Retina (tissue), 1 donor: ENCODE measurements around the gene CMSS1.
"Not testable (repeated sequence)": the region's sequence is repeated elsewhere in the genome, so short reads cannot be mapped to it uniquely, and the experiment has no call there.

Source experiments
- DNase-seq: peaks from one replicate; pipeline ENCODE4 v3.0.0-alpha.2; 2016

Gene CMSS1

GRCh38 chr3:100089812-100090668 lies 272.4 kb downstream of the CMSS1 start:
- no peak for DNase-seq

DNA sequence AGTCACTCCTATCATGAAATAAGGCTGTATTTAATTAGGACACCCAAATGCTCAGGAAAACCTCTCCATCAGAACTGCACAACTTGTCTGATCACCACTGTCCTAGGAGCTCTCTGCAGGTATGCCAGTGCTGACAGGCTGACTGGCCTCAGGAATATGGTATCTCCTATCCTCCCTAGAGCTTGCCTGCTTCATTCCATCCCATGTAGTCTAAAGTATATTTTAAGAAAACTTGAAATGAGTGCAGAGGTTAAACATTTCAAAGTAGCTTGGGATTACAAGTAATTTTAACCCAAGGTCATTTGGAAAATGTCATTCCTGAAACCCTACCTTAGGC lies 273.0 kb downstream of the CMSS1 start:
- no peak for DNase-seq

DNA sequence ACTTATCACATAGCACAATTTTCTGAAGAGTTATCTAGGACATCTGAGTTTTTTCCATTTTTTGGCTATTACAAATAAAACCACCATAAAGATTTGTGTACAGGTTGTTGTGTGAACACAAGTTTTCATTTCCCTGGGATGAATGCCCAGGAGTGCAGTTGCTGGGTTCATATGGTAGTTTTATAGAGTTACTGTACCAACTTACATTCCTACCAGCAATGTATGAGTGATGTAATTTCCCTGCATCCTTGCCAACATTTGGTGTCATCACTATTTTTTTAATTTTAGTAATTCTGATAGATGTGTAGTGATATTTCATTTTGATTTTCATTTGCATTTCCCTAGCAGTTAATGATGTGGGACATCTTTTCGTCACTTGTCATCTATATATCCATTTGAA lies 276.2 kb downstream of the CMSS1 start:
- DNase-seq: no peak

DNA sequence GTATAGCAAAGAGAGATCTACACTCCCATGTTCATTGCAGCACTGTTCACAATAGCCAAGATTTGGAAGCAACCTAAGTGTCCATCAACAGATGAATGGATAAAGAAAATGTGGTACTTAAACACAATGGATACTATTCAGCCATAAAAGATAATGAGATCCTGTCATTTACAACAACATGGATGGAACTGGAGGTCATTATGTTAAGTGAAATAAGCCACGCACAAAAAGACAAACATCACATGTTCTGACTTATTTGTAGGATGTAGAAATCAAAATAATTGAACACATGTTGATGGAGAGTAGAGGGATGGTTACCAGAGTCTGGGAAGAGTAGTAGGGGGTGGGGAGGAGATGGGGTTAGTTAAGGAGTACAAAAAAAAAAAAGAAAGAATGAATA lies 278.6 kb downstream of the CMSS1 start:
- not testable (repeated sequence) for DNase-seq

GRCh38 chr3:100096866-100097265 lies 279.2 kb downstream of the CMSS1 start:
- DNase-seq: no peak

DNA sequence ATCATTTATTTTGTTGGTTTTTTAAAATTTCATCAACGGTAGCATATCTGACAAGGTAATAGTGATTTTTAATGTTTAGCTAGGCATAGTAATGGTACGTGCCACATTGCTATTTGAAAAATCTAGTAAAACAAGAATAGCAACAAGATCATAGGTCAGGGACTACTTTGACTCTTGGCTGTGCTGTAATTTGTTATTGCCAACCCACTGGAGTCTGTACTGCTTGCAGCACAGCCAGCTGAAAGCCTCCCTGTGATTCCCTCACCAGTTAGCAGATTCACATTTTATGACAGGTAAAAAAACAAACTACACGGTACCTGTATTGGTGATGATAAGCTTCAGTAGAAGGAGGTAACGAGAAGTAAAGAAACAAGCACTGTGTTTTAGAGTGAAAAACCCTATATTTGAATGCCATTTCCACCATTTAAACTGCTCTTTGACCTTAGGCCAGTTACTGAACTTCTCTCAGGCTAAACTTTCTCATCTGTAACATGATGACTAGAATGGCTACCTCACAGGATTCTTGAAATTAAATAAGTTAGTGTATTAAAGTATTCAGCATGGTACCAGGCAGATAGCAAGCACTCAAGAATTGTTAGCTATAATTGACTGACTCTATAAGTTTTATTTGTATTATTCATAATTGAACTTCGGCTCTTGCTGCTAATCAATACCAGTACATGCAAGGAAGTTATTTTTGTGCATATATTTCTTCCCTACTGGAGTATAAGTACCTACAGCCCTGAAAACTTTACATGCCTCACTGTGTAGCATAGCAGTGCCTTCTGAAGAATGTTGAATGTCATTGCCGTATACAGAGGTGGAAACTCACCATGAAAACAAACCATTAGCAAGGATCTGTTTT lies 280.5 kb downstream of the CMSS1 start:
- DNase-seq: no peak

DNA sequence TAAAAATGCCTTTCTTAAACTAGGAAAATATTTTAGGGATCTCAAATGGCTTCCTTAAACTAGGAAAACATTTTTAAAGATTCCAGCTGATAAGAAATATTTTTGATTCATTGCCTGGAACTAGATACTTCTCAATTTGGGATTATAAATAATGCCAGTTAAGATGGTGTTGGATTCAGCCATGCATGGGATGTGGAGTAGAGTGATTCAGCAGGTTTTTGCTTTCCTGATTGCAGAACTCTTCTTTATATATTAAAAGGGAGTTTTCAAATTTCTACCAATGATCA lies 281.1 kb downstream of the CMSS1 start:
- DNase-seq: no peak

DNA sequence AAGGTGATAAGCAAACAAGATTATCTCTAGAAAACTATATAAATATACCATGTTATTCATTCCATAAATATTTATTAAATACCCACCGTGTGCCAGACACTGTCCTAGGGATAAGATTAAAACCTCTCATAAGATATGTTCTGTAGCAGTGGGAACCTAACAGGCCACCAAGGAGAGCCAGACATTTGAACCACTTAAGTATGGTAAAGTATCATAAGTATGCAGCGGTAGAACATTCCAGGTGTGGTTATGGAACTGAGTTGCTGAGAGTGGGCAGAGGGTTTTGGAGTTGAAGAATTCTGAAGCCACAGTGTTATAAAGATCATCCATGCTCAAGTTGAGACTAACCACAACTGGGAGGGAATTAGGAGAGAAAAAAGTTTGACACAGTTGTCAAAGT lies 282.0 kb downstream of the CMSS1 start:
- DNase-seq: no peak

DNA sequence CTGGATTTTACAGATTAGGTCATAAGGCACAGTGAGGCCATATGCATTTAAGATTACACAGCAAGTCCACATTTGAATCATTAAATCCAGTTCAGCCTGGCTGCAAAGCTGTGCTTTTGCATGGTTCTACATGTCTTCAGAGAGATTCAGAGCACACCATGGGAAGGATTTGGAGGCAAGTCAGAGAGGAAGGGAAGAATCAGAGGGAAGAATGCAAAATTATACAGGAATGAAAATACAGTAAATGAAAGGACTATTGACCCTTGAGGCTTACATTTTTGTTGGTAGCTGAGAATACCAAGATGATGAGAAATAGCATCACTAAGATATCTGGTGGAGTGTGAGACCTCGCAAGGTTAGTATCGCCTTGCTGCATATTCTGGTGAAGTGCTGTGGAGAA lies 282.8 kb downstream of the CMSS1 start:
- no peak for DNase-seq

GRCh38 chr3:100102757-100103156 lies 285.1 kb downstream of the CMSS1 start:
- no peak for DNase-seq

- DNase-seq: no peak
Observed at GRCh38 chr3:100103558-100104441, 286.1 kb downstream of the CMSS1 start.

- DNase-seq: no peak
Observed at GRCh38 chr3:100104442-100104798, 286.8 kb downstream of the CMSS1 start.

GRCh38 chr3:100104817-100105413 lies 287.3 kb downstream of the CMSS1 start:
- DNase-seq: no peak

GRCh38 chr3:100105501-100105900 lies 287.8 kb downstream of the CMSS1 start:
- DNase-seq: no peak

GRCh38 chr3:100106094-100106493 lies 288.4 kb downstream of the CMSS1 start:
- no peak for DNase-seq

DNA sequence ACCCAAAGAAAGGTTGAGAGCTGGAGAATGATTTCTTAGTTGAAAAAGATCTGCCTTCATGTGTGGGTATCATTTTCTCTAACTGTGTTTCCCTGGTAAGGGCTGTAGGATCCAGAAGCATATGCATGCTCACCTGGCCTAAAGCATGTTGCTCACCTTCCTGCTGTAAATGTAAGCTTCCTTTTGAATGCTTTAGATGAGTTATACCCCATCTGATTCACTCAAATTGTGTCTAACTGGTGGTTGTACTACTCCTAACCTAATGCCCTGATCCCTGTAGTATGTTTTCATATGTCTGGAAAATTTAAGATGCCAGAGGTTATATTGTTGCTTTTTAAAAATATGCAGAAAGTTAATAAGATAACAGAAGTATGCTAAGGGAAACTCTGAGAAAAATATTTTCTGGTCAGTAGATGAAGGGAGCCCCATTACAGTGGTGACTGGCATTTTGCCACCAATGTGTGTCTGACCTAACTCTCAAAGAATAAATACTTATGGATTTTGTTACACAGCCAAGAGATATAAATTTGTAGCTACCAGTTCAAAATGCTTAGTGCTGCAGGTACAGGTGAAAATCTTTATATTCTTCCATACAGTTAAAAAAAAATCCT lies 289.0 kb downstream of the CMSS1 start:
- no peak for DNase-seq

- DNase-seq: no peak
Observed at GRCh38 chr3:100107221-100107814, 289.7 kb downstream of the CMSS1 start.

GRCh38 chr3:100108464-100109079 lies 290.9 kb downstream of the CMSS1 start:
- no peak for DNase-seq

DNA sequence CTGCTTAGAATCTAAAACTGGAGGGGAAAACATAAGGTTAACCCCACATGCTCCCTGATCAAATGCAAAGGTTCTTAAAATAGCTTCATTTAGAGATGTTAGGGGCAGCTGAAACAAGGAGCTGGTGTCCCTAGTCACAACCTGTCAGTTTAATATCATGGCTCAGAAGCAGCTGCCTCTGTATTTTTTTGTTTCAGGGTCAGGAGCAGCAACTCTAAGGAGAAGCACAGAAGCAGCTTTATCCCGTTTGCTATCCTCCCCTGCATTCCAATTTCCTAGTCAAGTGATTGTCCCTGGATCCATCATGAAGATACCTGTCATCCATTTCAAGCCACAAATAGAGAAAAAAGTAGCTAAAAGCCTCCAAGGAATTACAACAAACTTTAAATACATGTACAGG lies 292.5 kb downstream of the CMSS1 start:
- no peak for DNase-seq

DNA sequence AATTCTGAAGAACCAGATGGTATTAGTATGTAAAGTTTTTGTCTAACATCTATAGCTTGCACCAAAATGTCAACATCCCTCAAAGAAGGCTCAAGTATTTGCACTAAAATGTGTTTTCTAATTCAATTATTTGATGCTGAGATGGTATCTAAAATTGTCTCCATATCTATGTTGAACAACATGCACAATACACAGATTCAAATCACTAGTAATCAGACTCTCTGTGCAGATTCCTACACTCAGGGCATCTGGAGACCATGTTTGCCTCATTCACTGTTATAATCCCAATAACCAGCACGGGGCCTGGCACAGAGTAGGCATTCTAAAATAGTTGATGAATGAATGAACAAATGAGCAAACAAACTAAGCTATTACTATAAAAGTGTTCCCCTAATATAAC lies 294.1 kb downstream of the CMSS1 start:
- no peak for DNase-seq

DNA sequence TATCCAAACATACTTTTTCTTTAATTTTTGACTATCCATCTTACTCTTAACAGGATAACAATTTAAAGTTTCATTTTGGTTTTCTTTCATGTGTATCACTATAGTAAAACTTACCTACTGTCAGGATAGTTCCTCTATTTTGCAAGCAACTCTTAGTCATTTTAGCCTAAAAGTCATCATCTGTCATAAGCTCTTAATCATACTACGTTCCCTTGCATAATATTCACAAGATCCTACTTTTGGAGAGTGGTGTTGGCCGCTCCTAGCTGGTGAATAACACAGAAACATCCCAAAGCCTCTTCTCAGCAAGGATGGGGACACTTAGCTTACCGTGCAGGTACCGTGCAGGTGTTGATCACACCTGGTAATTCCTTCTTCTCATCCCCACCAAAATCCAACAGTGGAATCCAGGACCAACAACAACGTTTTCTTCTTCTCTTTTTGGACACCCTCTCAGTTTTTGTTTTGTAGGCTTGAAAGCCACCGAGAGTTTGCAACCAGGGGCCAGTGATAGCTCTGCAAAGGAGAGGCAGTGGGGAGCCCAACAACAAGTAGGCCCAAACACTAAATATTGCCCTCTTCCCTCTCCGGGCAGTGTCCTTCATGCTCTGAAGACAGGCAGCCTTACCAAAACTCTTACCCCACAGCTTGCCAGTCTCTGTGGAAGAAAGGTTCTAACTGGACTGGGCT lies 296.2 kb downstream of the CMSS1 start:
- no peak for DNase-seq
